BLaER1 treated with 17β-estradiol and CSF1 and Interleukin-3, amounts not matched to agents 10 nM and 100 nM (cell line): ENCODE measurements around the gene AHCYL2.

Experiments
- H3K27ac ChIP-seq, 11 experiments: shearing (Covaris generic); formaldehyde crosslinking; 2 replicates each; pipeline ENCODE4 v1.8.1; 2022
- H3K27me3 ChIP-seq, 11 experiments: shearing (Covaris generic); formaldehyde crosslinking; 2 replicates each; pipeline ENCODE4 v1.8.1; 2022
- H3K36me3 ChIP-seq, 11 experiments: shearing (Covaris generic); formaldehyde crosslinking; 2 replicates each; pipeline ENCODE4 v1.8.1; 2022
- H3K4me1 ChIP-seq, 10 experiments: shearing (Covaris generic); formaldehyde crosslinking; 2 replicates each; pipeline ENCODE4 v1.8.1; 2022
- H3K4me2 ChIP-seq, 11 experiments: shearing (Covaris generic); formaldehyde crosslinking; 2 replicates each; pipeline ENCODE4 v1.8.1; 2022
- H3K4me3 ChIP-seq, 10 experiments: shearing (Covaris generic); formaldehyde crosslinking; 2 replicates each; pipeline ENCODE4 v1.8.1; 2022
- H3K9ac ChIP-seq, 11 experiments: shearing (Covaris generic); formaldehyde crosslinking; 2 replicates each; pipeline ENCODE4 v1.8.1; 2022
- H3K9me3 ChIP-seq, 11 experiments: shearing (Covaris generic); formaldehyde crosslinking; replicated peaks in 1 of 11; 2 replicates each; pipeline ENCODE4 v1.8.1; 2022
- H4K20me1 ChIP-seq, 11 experiments: shearing (Covaris generic); formaldehyde crosslinking; 2 replicates each; pipeline ENCODE4 v1.8.1; 2022
- Cebpa-rat ChIP-seq, 11 experiments: shearing (Covaris generic); IDR thresholded peaks; 2 replicates each; pipeline ENCODE4 v1.8.1; 2022

AHCYL2 gene

DNA sequence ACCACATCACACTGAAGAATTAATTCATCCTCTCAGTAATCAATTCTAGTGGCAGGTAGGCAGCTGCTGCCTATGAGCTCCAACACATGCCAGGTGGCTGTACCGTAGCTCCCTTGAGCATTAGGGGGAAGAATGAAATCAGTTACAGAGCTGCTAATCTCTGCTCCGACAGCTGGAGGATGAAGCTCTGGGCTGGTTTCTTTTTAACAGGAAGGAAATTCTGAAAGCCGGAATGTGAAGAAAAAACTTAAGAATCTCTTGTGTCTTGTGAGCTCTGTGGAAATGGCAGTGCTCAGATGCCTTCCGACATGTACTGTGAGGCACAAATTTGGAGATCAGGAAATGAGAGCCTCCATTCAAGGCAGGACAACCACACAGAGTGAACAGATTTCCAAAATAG lies 2.8 kb upstream of the AHCYL2 start:
- no peaks in the 10 kb centered on the region for H3K36me3 ChIP-seq
- peak overlapping the region; percentile 53 to 92 (median 67); a peak in 21 of 22 replicates for H3K9ac ChIP-seq
- peak overlapping the region; percentile 58 to 88 (median 82) for H3K4me2 ChIP-seq
- peak overlapping the region; percentile 46 to 90 (median 76); a peak in 21 of 22 replicates for H3K27ac ChIP-seq
- no peaks in the 10 kb centered on the region for H3K9me3 ChIP-seq
- peak in 3 of 11 experiments; percentile 36 to 86 (median 61); a peak in 3 of 22 replicates for TF ChIP-seq Cebpa-rat (IDR thresholded peaks at IDR 0.05)
- peak overlapping the region; percentile 26 to 55 (median 43); a peak in 17 of 20 replicates for H3K4me3 ChIP-seq
- H3K27me3 ChIP-seq = no peaks in the 10 kb centered on the region
- H3K4me1 ChIP-seq = peaks cover 42 to 65% (median 55%) of the 10 kb centered on the region in 10 experiments
- H4K20me1 ChIP-seq = peaks cover 0 to 19% (median 6%) of the 10 kb centered on the region in 11 experiments; a peak in 8 of 22 replicates

DNA sequence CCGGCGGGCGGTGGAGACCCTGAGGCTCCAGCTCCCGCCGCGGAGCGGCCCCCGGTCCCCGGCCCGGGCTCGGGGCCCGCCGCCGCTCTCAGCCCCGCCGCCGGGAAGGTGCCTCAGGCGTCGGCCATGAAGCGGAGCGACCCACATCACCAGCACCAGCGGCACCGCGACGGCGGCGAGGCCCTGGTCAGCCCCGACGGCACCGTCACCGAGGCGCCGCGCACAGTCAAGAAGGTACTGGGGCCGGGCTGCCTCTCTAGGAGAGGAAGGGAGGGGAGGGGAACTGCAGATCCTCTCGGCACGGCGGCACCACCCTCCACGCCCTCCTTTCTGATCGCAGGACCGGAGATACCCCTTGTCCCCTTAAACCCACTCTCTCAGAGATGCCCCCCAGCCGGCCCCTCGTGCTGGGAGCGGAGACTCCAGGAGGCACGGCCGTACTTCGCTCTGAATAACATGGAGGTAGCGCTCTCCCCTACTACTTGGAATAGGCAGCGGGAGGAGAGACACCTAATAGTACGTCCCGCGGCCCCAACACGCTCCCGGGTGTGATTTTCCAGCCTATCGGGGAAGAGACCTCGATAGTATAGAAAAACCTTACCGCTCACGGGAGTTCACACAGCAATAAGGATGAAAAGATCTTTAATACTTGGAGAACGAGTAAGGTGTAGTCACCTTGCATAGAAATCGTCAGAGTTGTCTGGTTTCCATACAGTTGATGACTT lies 538 bp downstream of the AHCYL2 start:
- H3K4me3 ChIP-seq = peak overlapping the region; percentile 91 to 98 (median 97)
- TF ChIP-seq Cebpa-rat (IDR thresholded peaks at IDR 0.05) = no peak
- H3K9me3 ChIP-seq = no peaks in the 10 kb centered on the region
- peak overlapping the region; percentile 80 to 92 (median 88) for H3K9ac ChIP-seq
- peaks cover 38 to 58% (median 55%) of the 10 kb centered on the region in 10 experiments for H3K4me1 ChIP-seq
- peak overlapping the region; percentile 78 to 97 (median 89) for H3K4me2 ChIP-seq
- no peaks in the 10 kb centered on the region for H3K27me3 ChIP-seq
- peak overlapping the region; percentile 52 to 91 (median 88); a peak in 21 of 22 replicates for H3K27ac ChIP-seq
- H3K36me3 ChIP-seq = 0 out of 22 replicates have a peak, but pooled peaks cover 0 to 4% (median 0%) of the 10 kb centered on the region in 11 experiments
- peaks cover 0 to 41% (median 14%) of the 10 kb centered on the region in 11 experiments; a peak in 10 of 22 replicates for H4K20me1 ChIP-seq

DNA sequence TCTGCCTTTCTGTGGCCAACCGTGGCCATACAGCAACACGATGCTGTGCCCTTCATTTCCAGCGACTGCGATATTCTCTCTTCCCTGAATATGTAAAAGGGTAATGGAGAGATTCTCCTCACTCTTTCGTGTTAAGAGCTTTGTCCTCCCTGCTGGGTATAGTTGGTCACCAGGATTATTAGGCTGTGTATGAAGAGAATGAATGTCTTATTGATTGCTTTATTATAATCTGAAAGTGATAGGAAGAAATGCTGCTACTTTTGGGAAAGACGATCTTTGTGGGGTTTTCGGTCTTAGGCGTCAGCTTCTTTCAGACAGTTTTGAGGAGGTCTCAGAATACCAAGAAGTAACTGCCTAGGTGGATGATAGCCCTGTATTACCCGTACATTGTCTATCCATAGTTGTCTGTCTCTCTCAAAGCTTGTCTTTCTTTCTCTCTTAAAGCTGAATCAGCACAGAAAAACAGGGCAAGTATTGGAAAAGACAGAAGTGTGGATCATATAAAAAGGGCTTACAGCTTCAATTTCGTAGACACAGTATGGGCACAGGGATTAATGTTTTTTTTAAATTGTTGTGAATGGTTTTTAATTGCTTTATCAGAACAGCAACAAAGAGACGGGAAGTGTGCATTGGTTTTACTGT lies 1.2 kb downstream of the AHCYL2 start:
- peak overlapping the region in 9 of 11 experiments; percentile 72 to 91 (median 88); a peak in 13 of 22 replicates for H3K27ac ChIP-seq
- TF ChIP-seq Cebpa-rat (IDR thresholded peaks at IDR 0.05) = no peak

DNA sequence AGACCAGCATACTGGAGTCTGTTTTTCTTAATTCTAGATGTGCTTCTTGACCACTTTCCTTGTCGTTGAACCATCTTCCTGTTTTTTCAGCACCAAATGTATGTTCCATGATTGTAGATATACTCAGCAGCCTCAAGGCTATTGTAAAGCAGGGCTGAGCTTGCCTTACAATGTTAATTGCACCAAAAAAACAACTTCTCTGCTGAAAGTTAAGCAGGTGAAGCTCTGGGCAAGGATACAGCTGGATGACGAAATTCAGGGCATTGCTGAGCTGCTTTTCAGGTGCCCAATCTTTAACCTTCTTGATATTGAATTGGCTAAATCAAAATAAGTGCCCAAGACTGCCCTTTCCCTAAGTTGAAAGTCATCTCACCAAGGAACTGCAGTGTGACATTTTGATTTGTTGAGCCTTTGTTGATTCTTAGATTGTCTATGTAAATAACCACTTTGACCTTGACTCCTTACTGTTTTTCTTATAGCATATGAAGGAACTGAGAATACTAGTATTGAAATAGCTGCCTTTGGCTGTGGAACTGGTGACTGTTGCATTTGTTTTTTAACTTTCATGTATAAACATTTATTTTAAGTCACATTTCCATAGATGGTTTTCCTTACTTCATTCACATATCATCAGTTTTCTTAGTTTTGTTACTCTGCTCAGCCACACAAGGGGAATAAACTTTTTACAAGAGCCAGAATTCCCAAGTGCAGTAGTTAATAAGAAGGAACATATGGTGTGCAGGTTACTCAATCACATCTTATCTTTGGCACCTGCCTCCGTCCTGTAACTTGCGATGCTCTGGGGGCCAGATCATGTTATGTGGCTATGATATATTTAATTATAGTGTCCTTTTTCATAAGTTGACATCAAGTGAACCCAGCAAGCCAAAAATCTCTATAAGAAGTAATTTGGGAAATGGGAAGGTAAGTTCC lies 3.1 kb downstream of the AHCYL2 start:
- peaks cover 22 to 35% (median 31%) of the 10 kb centered on the region in 10 experiments for H3K4me1 ChIP-seq
- H3K4me2 ChIP-seq = peak overlapping the region in 6 of 11 experiments; percentile 9 to 97 (median 90); a peak in 8 of 22 replicates

More for the DNA sequence above, 1.2 kb downstream of the AHCYL2 start:
- peak overlapping the region; percentile 80 to 92 (median 88) for H3K9ac ChIP-seq
- peak overlapping the region; percentile 91 to 98 (median 97) for H3K4me3 ChIP-seq
- H3K27me3 ChIP-seq = no peaks in the 10 kb centered on the region
- H3K9me3 ChIP-seq = no peaks in the 10 kb centered on the region
- peaks cover 0 to 48% (median 14%) of the 10 kb centered on the region in 11 experiments; a peak in 10 of 22 replicates for H4K20me1 ChIP-seq
- 0 out of 22 replicates have a peak, but pooled peaks cover 0 to 7% (median 0%) of the 10 kb centered on the region in 11 experiments for H3K36me3 ChIP-seq
- H3K4me1 ChIP-seq = peaks cover 38 to 53% (median 49%) of the 10 kb centered on the region in 10 experiments
- peak overlapping the region; percentile 78 to 97 (median 89) for H3K4me2 ChIP-seq

DNA sequence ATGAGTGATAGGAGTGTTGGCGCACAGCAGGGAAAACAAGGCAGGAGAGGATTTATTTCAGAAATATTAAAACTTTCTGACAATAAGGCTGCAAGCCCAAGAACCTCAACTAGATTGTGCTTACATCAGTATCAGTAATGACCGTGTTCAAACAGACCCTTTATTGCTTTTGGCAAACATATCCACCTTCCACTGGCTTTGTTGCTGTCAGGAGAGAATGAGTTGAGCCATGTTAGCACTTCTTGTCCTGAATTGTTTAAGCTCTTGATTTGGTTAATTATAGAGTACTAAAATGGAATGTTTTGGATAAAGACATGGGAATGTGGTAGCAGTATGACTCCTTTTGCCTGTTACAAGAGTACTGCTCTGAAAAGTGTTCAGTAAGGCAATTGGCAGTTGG lies 3.8 kb downstream of the AHCYL2 start:
- H3K9ac ChIP-seq = no peak overlapping the region
- H3K9me3 ChIP-seq = no peaks in the 10 kb centered on the region
- H3K4me3 ChIP-seq = no peak overlapping the region
- peaks cover 0 to 74% (median 20%) of the 10 kb centered on the region in 11 experiments; a peak in 10 of 22 replicates for H4K20me1 ChIP-seq
- 0 out of 22 replicates have a peak, but pooled peaks cover 0 to 7% (median 0%) of the 10 kb centered on the region in 11 experiments for H3K36me3 ChIP-seq
- TF ChIP-seq Cebpa-rat (IDR thresholded peaks at IDR 0.05) = no peak
- H3K27me3 ChIP-seq = no peaks in the 10 kb centered on the region
- no peak overlapping the region for H3K4me2 ChIP-seq
- H3K4me1 ChIP-seq = peaks cover 15 to 28% (median 24%) of the 10 kb centered on the region in 10 experiments
- no peak overlapping the region for H3K27ac ChIP-seq

More for the DNA sequence above, 3.1 kb downstream of the AHCYL2 start:
- Histone ChIP-seq H3K27me3 (no peaks in the 10 kb centered on the region), H3K36me3 (0 out of 22 replicates have a peak, but pooled peaks cover 0 to 7% (median 0%) of the 10 kb centered on the region in 11 experiments), H3K9me3 (no peaks in the 10 kb centered on the region), H4K20me1 (peaks cover 0 to 66% (median 19%) of the 10 kb centered on the region in 11 experiments; a peak in 10 of 22 replicates), H3K9ac (no peak overlapping the region), H3K4me3 (no peak overlapping the region), H3K27ac (no peak overlapping the region)
- no peak for TF ChIP-seq Cebpa-rat (IDR thresholded peaks at IDR 0.05)

DNA sequence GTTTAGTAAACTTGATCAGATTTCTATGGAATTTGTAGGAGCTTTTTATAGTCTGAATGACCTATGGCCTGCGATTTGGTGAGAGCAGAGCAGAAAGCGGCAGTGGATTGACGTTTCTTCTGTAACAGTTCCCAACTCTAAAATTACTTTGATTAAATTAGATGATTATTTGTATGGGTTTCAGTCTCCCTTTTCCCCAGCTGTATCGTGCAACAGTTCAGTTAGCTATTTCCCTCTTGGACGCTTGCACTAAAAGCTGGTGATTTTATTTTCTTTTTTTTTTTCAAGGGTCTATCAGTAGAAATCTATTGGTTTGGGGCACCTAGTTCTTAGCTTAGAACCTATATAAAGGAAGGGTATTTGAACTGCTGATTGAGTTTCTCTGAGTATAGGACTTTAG lies 6.8 kb downstream of the AHCYL2 start:
- peaks cover 0 to 79% (median 15%) of the 10 kb centered on the region in 11 experiments; a peak in 11 of 22 replicates for H4K20me1 ChIP-seq

DNA sequence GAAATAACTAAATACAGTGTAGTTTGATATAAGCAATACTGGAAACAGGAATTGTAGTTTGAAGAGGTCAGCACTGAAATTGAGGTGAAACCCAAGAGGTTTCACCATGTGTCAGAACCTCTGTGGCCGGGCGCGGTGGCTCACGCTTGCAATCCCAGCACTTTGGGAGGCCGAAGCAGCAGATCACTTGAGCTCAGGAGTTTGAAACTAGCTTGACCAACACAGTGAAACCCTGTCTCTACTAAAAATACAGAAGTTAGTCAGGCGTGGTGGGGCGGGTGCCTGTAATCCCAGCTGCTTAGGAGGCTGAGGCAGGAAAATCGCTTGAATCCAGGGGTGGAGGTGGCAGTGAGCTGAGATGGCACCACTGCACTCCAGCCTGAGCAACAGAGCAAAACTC lies 13.7 kb downstream of the AHCYL2 start:
- H4K20me1 ChIP-seq = peaks cover 0 to 67% (median 5%) of the 10 kb centered on the region in 11 experiments; a peak in 10 of 22 replicates
- H3K9ac ChIP-seq = 0 out of 22 replicates have a peak overlapping the region, but pooled peaks of 1 of the 11 experiments have one; percentile 14
- H3K4me1 ChIP-seq = peaks cover 9 to 17% (median 11%) of the 10 kb centered on the region in 10 experiments
- H3K4me2 ChIP-seq = peak overlapping the region; percentile 20 to 60 (median 45)
- peaks cover 0 to 18% (median 9%) of the 10 kb centered on the region in 11 experiments; a peak in 9 of 22 replicates for H3K36me3 ChIP-seq
- no peaks in the 10 kb centered on the region for H3K9me3 ChIP-seq
- no peaks in the 10 kb centered on the region for H3K27me3 ChIP-seq
- no peak for TF ChIP-seq Cebpa-rat (IDR thresholded peaks at IDR 0.05)
- H3K4me3 ChIP-seq = no peak overlapping the region
- H3K27ac ChIP-seq = peak overlapping the region in 1 of 11 experiments; percentile 8; a peak in 1 of 22 replicates

More for the DNA sequence above, 6.8 kb downstream of the AHCYL2 start:
- Histone ChIP-seq H3K4me1 (peaks cover 2 to 13% (median 8%) of the 10 kb centered on the region in 10 experiments; a peak in 18 of 20 replicates), H3K4me3 (no peak overlapping the region), H3K9me3 (no peaks in the 10 kb centered on the region), H3K9ac (no peak overlapping the region), H3K27me3 (no peaks in the 10 kb centered on the region), H3K36me3 (peaks cover 0 to 21% (median 12%) of the 10 kb centered on the region in 11 experiments; a peak in 9 of 22 replicates), H3K4me2 (no peak overlapping the region), H3K27ac (no peak overlapping the region)
- TF ChIP-seq Cebpa-rat (IDR thresholded peaks at IDR 0.05) = no peak
